C4-2B (cell line): ENCODE results near the gene HACD2.

ENCODE experiments used
- CTCF ChIP-seq: fragments of 450-650 bp; conservative IDR thresholded peaks from 2 replicates; pipeline ENCODE4 v1.5.1; 2017; ENCODE audit warnings: mild to moderate bottlenecking
- ZFX ChIP-seq: fragments of 450-650 bp; IDR thresholded peaks from 2 replicates; pipeline ENCODE4 v1.6.1; 2017

- no peak for TF ChIP-seq CTCF
- no peak for TF ChIP-seq ZFX
Measured at GRCh38 chr3:123511084-123511483, 73.8 kb downstream of the HACD2 start.
